HepG2 (cell line): Measurements from ENCODE around the gene C12orf56. TPM values are rescaled to one million over a fixed set of nuclear protein-coding genes. Genes with fewer than 3 reads are reported as not detected.

ENCODE experiments used
- DPF2 ChIP-seq: sonication (generic); formaldehyde crosslinking; IDR thresholded peaks from 2 replicates; pipeline ENCODE4 v1.4.0; 2020; ENCODE audit warnings: mild to moderate bottlenecking, low read depth, missing genetic modification reagents, borderline replicate concordance
- SIN3B ChIP-seq: fragments of 150-350 bp; IDR thresholded peaks from 2 replicates; pipeline ENCODE4 v1.6.1; 2014; ENCODE audit warnings: low read length
- ZNF670 ChIP-seq: sonication (generic); formaldehyde crosslinking; IDR thresholded peaks from 2 replicates; pipeline ENCODE4 v1.8.0; 2022; ENCODE audit warnings: mild to moderate bottlenecking, missing genetic modification reagents, borderline replicate concordance
- ZNF850 ChIP-seq: sonication (generic); formaldehyde crosslinking; conservative IDR thresholded peaks from 2 replicates; pipeline ENCODE4 v1.9.0; 2021; ENCODE audit warnings: mild to moderate bottlenecking, missing genetic modification reagents
- ZSCAN25 ChIP-seq: sonication (generic); formaldehyde crosslinking; IDR thresholded peaks from 2 replicates; pipeline ENCODE4 v1.8.0; 2022; ENCODE audit warnings: mild to moderate bottlenecking, missing genetic modification reagents
- polyA plus RNA-seq, 8 experiments: library from polyadenylated mRNA; depleted of rRNA in 3 of 8; stranded (reverse) in 7 of 8; unstranded in 1 of 8; fragments of >200 nt; fragmentation: Illumina TruSeq in 4 of 8; extraction: Trizol in 4 of 8; gene quantifications; 2 replicates each; pipeline versions ENCODE4 v1.2.1 to v1.2.3, GENCODE V29; 2011 to 2016; ENCODE audit warnings: low read depth in 4 of 8, missing spikeins in 1 of 8, mixed read lengths in 1 of 8; ENCODE audit not compliant: insufficient read depth in 1 of 8
- total RNA-seq, 5 experiments: library from RNA; depleted of rRNA; stranded (reverse); fragments of >200 nt; fragmentation: Illumina TruSeq; extraction: Trizol; gene quantifications; 2 replicates each; pipeline ENCODE4 v1.2.3, GENCODE V29; 2016; ENCODE audit warnings: low read depth in 1 of 5
- TF ChIP-seq, protein P1 (sequence below): sonication (generic); formaldehyde crosslinking; IDR thresholded peaks from 2 replicates; pipeline ENCODE4 v1.8.0; 2022; ENCODE audit warnings: mild to moderate bottlenecking, missing genetic modification reagents, moderate library complexity
- TF ChIP-seq, protein P2 (sequence below): sonication (generic); formaldehyde crosslinking; IDR thresholded peaks from 2 replicates; pipeline ENCODE4 v1.4.0; 2020; ENCODE audit warnings: missing genetic modification reagents, borderline replicate concordance
- TF ChIP-seq, protein P3 (sequence below): sonication (generic); formaldehyde crosslinking; IDR thresholded peaks from 2 replicates; pipeline ENCODE4 v1.5.1; 2020; ENCODE audit warnings: mild to moderate bottlenecking, missing genetic modification reagents, moderate library complexity
- TF ChIP-seq, protein P4 (sequence below): sonication (generic); formaldehyde crosslinking; IDR thresholded peaks from 2 replicates; pipeline ENCODE4 v1.4.0; 2020; ENCODE audit warnings: mild to moderate bottlenecking, missing genetic modification reagents

The C12orf56 gene
- total and polyA plus RNA-seq, 2 of the 13 experiments (the other 11 are each of a cell fraction or from before 2014, with no cell fraction given): 0.07 TPM; not detected in 1

DNA sequence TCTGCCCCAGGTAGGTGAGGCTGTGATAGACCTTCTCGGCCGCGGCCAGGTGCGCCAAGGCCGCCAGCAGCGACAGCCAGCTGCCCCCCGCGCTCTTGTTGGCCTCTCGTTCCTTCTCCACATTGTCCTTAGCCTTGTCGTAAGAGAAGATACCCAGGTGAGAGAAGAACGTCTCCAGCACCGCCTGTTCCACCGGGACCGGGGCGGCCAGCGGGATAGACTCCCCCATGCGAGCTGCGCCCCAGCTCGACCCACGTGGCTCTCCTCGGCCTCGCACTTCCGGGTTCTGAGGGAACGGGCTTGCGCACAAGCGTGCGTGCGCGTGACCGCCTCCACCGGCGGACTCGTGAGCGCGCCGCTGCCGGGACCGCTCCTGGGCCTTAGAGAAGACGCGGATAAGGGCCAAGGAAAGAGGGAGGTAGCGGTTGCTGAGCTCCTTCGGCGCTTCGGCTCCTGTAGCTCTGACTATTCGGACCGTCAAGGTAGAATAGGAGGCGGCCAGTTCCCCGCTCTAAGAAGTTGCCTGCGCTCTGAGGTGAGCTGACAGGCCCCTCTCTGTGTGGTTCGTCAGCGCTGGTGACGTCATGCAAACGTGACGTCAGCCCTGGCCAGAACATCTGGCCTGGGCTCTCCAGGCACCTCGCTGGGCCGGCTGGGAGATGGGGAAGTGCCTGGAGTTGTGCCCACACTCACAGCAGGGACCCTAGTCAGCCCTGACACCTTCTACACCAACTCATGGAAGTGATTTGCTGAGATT, 168.4 kb downstream of the C12orf56 start, which contains the start of gene KICS2 (continued):
- TF ChIP-seq, protein P1, sequence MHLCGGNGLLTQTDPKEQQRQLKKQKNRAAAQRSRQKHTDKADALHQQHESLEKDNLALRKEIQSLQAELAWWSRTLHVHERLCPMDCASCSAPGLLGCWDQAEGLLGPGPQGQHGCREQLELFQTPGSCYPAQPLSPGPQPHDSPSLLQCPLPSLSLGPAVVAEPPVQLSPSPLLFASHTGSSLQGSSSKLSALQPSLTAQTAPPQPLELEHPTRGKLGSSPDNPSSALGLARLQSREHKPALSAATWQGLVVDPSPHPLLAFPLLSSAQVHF: 0 out of 2 replicates have a peak, but pooled peaks have one; percentile 34
- TF ChIP-seq, protein P2, sequence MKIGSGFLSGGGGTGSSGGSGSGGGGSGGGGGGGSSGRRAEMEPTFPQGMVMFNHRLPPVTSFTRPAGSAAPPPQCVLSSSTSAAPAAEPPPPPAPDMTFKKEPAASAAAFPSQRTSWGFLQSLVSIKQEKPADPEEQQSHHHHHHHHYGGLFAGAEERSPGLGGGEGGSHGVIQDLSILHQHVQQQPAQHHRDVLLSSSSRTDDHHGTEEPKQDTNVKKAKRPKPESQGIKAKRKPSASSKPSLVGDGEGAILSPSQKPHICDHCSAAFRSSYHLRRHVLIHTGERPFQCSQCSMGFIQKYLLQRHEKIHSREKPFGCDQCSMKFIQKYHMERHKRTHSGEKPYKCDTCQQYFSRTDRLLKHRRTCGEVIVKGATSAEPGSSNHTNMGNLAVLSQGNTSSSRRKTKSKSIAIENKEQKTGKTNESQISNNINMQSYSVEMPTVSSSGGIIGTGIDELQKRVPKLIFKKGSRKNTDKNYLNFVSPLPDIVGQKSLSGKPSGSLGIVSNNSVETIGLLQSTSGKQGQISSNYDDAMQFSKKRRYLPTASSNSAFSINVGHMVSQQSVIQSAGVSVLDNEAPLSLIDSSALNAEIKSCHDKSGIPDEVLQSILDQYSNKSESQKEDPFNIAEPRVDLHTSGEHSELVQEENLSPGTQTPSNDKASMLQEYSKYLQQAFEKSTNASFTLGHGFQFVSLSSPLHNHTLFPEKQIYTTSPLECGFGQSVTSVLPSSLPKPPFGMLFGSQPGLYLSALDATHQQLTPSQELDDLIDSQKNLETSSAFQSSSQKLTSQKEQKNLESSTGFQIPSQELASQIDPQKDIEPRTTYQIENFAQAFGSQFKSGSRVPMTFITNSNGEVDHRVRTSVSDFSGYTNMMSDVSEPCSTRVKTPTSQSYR: no peak; the same call in 1 of the 2 replicates
- TF ChIP-seq SIN3B: 0 out of 2 replicates have a peak, but pooled peaks have one; percentile 13
- peak; percentile 54; the same call in 1 of the 2 replicates for TF ChIP-seq ZSCAN25 (CRISPR knock-in tag)
- no peak for TF ChIP-seq ZNF850 (CRISPR knock-in tag)
- TF ChIP-seq ZNF670: peak; percentile 58; the same call in 1 of the 2 replicates
- no peak for TF ChIP-seq DPF2 (CRISPR knock-in tag)
- TF ChIP-seq, protein P3, sequence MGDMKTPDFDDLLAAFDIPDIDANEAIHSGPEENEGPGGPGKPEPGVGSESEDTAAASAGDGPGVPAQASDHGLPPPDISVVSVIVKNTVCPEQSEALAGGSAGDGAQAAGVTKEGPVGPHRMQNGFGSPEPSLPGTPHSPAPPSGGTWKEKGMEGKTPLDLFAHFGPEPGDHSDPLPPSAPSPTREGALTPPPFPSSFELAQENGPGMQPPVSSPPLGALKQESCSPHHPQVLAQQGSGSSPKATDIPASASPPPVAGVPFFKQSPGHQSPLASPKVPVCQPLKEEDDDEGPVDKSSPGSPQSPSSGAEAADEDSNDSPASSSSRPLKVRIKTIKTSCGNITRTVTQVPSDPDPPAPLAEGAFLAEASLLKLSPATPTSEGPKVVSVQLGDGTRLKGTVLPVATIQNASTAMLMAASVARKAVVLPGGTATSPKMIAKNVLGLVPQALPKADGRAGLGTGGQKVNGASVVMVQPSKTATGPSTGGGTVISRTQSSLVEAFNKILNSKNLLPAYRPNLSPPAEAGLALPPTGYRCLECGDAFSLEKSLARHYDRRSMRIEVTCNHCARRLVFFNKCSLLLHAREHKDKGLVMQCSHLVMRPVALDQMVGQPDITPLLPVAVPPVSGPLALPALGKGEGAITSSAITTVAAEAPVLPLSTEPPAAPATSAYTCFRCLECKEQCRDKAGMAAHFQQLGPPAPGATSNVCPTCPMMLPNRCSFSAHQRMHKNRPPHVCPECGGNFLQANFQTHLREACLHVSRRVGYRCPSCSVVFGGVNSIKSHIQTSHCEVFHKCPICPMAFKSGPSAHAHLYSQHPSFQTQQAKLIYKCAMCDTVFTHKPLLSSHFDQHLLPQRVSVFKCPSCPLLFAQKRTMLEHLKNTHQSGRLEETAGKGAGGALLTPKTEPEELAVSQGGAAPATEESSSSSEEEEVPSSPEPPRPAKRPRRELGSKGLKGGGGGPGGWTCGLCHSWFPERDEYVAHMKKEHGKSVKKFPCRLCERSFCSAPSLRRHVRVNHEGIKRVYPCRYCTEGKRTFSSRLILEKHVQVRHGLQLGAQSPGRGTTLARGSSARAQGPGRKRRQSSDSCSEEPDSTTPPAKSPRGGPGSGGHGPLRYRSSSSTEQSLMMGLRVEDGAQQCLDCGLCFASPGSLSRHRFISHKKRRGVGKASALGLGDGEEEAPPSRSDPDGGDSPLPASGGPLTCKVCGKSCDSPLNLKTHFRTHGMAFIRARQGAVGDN (CRISPR knock-in tag): peak; percentile 96
- TF ChIP-seq, protein P4, sequence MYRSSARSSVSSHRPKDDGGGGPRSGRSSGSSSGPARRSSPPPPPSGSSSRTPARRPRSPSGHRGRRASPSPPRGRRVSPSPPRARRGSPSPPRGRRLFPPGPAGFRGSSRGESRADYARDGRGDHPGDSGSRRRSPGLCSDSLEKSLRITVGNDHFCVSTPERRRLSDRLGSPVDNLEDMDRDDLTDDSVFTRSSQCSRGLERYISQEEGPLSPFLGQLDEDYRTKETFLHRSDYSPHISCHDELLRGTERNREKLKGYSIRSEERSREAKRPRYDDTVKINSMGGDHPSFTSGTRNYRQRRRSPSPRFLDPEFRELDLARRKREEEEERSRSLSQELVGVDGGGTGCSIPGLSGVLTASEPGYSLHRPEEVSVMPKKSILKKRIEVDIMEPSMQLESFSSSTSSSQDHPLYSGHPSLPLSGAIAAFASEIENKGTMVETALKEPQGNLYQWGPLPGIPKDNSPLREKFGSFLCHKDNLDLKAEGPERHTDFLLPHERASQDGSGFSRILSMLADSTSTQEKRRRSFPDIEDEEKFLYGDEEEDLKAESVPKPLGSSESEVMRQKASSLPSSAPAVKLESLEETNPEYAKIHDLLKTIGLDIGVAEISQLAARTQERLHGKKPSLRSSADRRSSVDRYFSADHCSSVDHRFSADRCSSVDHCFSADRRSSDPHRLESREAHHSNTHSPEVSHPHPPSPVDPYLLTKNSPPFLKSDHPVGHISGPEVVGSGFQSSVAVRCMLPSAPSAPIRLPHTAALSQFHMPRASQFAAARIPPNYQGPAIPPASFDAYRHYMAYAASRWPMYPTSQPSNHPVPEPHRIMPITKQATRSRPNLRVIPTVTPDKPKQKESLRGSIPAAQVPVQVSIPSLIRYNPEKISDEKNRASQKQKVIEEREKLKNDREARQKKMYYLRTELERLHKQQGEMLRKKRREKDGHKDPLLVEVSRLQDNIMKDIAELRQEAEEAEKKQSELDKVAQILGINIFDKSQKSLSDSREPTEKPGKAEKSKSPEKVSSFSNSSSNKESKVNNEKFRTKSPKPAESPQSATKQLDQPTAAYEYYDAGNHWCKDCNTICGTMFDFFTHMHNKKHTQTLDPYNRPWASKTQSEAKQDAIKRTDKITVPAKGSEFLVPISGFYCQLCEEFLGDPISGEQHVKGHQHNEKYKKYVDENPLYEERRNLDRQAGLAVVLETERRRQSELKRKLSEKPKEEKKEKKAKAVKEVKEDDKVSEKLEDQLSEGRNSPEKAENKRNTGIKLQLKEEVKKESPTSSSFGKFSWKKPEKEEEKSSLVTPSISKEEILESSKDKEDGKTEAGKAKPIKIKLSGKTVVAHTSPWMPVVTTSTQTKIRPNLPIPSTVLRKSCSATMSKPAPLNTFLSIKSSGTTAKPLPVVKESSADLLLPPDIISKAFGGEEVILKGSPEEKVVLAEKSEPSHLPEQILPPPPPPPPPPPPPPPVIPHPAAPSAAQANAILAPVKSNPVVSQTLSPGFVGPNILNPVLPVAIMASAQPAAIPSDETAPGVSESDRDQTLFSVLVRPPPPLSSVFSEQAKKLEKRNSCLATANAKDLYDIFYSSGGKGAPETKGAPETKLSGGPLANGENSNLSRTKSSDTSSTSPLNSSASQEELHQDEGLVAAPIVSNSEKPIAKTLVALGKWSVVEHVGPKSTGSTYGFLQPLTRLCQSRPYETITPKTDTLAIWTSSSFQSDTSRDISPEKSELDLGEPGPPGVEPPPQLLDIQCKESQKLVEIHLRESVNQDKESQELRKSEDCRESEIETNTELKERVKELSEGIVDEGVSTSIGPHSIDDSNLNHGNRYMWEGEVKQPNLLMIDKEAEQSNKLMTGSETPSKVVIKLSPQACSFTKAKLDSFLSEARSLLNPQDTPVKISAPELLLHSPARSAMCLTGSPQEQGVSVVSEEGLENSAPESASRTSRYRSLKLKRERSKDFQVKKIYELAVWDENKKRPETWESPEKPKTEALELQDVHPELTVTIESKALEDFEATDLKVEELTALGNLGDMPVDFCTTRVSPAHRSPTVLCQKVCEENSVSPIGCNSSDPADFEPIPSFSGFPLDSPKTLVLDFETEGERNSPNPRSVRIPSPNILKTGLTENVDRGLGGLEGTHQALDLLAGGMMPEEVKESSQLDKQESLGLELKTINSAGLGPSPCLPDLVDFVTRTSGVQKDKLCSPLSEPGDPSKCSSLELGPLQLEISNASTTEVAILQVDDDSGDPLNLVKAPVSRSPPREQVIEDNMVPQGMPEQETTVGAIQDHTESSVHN (CRISPR knock-in tag): 0 out of 2 replicates have a peak, but pooled peaks have one; percentile 51
